GM19455 (cell line): ENCODE measurements around the gene RNF213.

Experiments
- ATAC-seq: cut with Tn5 transposase; IDR thresholded peaks from one replicate; pipeline ENCODE4 v1.9.1; 2021; ENCODE audit not compliant: unreplicated experiment

Gene RNF213

GRCh38 chr17:80445726-80446110 lies 185.1 kb downstream of the RNF213 start:
- ATAC-seq = no peak

DNA sequence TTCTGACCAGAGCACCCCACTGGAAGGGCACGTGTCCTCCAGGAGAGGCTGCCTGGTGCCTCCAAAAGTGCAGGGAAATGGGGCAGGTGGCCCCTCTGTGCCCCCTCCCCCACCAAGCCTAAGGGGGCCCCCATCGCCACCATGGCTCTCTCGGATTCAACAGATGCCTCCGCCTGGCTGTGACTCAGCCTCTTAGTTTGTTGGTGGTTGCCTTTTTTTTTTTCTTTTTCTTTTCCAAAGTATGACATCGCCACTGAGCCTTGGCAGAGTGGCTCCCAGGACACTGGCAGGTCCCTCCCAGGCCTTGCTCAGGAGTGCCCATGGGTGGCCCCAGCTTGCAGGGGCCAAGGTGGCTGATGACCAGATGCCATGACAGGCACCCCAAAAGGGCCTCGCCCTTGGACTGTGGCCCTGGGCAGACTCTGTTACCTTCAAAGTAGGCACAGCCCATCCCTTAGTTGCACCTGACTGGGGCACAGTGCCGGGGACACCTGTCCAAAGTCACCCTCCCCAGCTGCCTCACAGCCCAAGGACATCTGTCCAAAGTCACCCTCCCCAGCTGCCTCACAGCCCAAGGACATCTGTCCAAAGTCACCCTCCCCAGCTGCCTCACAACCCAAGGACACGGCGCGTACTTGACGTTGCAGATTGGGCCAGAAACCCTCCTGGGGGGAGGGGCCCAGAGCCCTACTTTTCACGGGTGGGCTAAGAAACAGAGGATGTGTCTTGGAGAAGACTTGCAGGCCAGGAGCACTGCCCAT lies 186.2 kb downstream of the RNF213 start:
- no peak for ATAC-seq

- ATAC-seq = no peak
Measured at GRCh38 chr17:80447790-80448189, 187.1 kb downstream of the RNF213 start.
